ENCODE results near the gene ZNF749. TPM values are rescaled to one million over a fixed set of nuclear protein-coding genes. Genes with fewer than 3 reads are reported as not detected.

ZNF749 gene
- total RNA-seq, 4 donors from 2014 or later = 3.1 to 11.4 (median 3.9) TPM

GRCh38 chr19:57452307-57452706, 17.2 kb downstream of the ZNF749 start:
- Histone ChIP-seq H3K4me1 (peaks cover 0 to 3% of the 10 kb centered on the region in 2 donors), H3K36me3 (peaks cover 0 to 17% of the 10 kb centered on the region in 2 donors), H3K9me3 (peaks cover 0 to 3% (median 0%) of the 10 kb centered on the region in 3 donors), H3K4me3 (no peak overlapping the region), H3K27ac (no peak overlapping the region), H3K27me3 (no peaks in the 10 kb centered on the region)
- TF ChIP-seq POLR2A (IDR thresholded peaks at IDR 0.05) (no peak), CTCF (IDR thresholded peaks at IDR 0.05 in 4 of 5, conservative IDR thresholded peaks at IDR 0.05 in 1 of 5) (no peak)
- in situ Hi-C loops (cut with MboI; ENCODE audit: low sequenced_read_pairs in 4 of 4) = no loop called here
- no peak for DNase-seq
- ATAC-seq = no peak
- intact Hi-C loops (cut with DNase I; ENCODE audit: low total_unique reads) = no loop called here

DNA sequence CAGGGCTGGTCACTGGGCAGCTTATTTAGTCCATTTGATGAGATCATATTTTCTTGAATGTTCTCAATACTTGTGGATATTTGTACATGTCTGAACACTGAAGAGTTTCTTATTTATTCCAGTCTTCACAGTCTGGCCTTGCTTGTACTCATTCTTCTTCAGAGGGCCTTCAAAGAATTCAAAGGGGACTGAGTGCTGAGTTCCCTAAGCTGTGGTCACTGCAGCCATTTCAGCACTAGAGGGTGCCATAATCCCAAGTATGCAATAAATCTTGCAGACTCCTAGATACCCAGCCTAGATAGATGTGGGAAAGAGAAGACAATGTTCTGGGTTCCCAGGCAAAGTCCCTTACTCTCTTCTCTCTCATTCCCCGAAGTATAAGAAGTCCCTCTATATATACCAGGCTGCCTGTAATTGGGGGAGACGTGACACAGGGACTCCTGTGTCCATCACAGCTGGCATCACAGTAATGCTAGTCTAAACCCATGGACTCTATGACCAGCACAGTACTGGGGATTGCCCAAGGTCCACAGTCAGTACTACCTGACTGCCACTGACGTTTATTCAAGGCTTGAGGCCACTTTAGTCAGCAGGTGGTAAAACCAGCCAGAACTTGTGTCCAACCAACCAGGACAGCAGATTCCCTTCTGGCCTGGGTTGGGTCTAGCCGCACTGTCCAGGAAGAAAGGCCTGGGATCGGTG, 30.7 kb downstream of the ZNF749 start:
- Histone ChIP-seq H3K4me3 (peak overlapping the region in 1 of 4 donors; percentile 16), H3K27ac (peak overlapping the region in 3 of 4 donors; percentile 14 to 67 (median 66)), H3K27me3 (no peaks in the 10 kb centered on the region), H3K36me3 (peaks cover 0 to 25% of the 10 kb centered on the region in 2 donors), H3K9me3 (peaks cover 0 to 30% (median 0%) of the 10 kb centered on the region in 3 donors), H3K4me1 (peaks cover 0 to 7% of the 10 kb centered on the region in 2 donors)
- intact Hi-C loops (cut with DNase I; ENCODE audit: low total_unique reads) = no loop called here
- in situ Hi-C loops (cut with MboI; ENCODE audit: low sequenced_read_pairs in 4 of 4) = no loop called here
- DNase-seq (peak in 1 of 2 donors; percentile 27), ATAC-seq (peak; percentile 78 to 89)
- TF ChIP-seq POLR2A (IDR thresholded peaks at IDR 0.05) = no peak
- peak in 3 of 5 experiments; percentile 28 to 42 (median 40) for TF ChIP-seq CTCF (IDR thresholded peaks at IDR 0.05 in 4 of 5, conservative IDR thresholded peaks at IDR 0.05 in 1 of 5)

GRCh38 chr19:57466489-57466888, 31.4 kb downstream of the ZNF749 start:
- Histone ChIP-seq H3K36me3 (peaks cover 0 to 26% of the 10 kb centered on the region in 2 donors), H3K27me3 (no peaks in the 10 kb centered on the region), H3K4me1 (peaks cover 0 to 7% of the 10 kb centered on the region in 2 donors), H3K4me3 (peak overlapping the region in 1 of 4 donors; percentile 19), H3K9me3 (peaks cover 0 to 37% (median 0%) of the 10 kb centered on the region in 3 donors), H3K27ac (peak overlapping the region in 3 of 4 donors; percentile 14 to 67 (median 66))
- peak; percentile 47 to 78 for DNase-seq
- intact Hi-C loops (cut with DNase I; ENCODE audit: low total_unique reads) = no loop called here
- TF ChIP-seq POLR2A (IDR thresholded peaks at IDR 0.05) (no peak), CTCF (IDR thresholded peaks at IDR 0.05 in 4 of 5, conservative IDR thresholded peaks at IDR 0.05 in 1 of 5) (no peak)
- peak; percentile 88 to 90 for ATAC-seq
- in situ Hi-C loops (cut with MboI; ENCODE audit: low sequenced_read_pairs in 4 of 4) = no loop called here

GRCh38 chr19:57473646-57474045, 38.5 kb downstream of the ZNF749 start:
- Histone ChIP-seq H3K27me3 (no peaks in the 10 kb centered on the region), H3K9me3 (peaks cover 5 to 71% (median 16%) of the 10 kb centered on the region in 3 donors), H3K27ac (no peak overlapping the region), H3K36me3 (peaks cover 15 to 65% of the 10 kb centered on the region in 2 donors), H3K4me3 (peak overlapping the region in 1 of 4 donors; percentile 27), H3K4me1 (peaks cover 12 to 13% of the 10 kb centered on the region in 2 donors)
- ATAC-seq (no peak), DNase-seq (no peak)
- intact Hi-C loops (cut with DNase I; ENCODE audit: low total_unique reads) (loop anchor here (10.0 kb wide), 1 partner anchor 711 kb away; the partner anchor contains the start of gene ZNF274), in situ Hi-C loops (cut with MboI; ENCODE audit: low sequenced_read_pairs in 4 of 4) (no loop called here)
- TF ChIP-seq CTCF (IDR thresholded peaks at IDR 0.05 in 4 of 5, conservative IDR thresholded peaks at IDR 0.05 in 1 of 5) (no peak), POLR2A (IDR thresholded peaks at IDR 0.05) (no peak)
